ENCODE measurements around the gene LHPP. TPM values are rescaled to one million over a fixed set of nuclear protein-coding genes. Genes with fewer than 3 reads are reported as not detected.

The LHPP gene
- total and polyA plus RNA-seq, 2 experiments from 2014 or later, result 27.4 to 40.2 TPM

DNA sequence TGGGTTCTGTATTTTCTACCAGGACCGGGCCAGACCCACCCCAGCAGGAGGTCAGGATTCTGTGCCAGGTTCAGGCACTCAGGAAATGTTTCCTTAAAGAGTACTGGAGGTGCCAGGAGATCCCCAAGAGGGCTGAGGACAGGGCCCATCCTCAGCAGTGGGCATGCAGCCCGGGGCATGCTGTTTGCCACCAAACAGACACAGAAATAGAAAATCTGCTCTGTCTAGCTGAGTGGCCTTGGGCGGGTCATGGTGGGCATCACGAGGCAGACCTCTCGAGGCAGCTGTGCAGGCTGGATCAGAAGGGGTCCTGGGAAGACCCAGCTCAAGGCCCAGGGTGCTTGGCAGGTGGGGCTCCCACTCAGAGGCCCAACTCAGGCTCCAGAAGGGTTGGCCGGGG is 177.6 kb downstream of the LHPP start (continued):
- TF ChIP-seq, protein P1, sequence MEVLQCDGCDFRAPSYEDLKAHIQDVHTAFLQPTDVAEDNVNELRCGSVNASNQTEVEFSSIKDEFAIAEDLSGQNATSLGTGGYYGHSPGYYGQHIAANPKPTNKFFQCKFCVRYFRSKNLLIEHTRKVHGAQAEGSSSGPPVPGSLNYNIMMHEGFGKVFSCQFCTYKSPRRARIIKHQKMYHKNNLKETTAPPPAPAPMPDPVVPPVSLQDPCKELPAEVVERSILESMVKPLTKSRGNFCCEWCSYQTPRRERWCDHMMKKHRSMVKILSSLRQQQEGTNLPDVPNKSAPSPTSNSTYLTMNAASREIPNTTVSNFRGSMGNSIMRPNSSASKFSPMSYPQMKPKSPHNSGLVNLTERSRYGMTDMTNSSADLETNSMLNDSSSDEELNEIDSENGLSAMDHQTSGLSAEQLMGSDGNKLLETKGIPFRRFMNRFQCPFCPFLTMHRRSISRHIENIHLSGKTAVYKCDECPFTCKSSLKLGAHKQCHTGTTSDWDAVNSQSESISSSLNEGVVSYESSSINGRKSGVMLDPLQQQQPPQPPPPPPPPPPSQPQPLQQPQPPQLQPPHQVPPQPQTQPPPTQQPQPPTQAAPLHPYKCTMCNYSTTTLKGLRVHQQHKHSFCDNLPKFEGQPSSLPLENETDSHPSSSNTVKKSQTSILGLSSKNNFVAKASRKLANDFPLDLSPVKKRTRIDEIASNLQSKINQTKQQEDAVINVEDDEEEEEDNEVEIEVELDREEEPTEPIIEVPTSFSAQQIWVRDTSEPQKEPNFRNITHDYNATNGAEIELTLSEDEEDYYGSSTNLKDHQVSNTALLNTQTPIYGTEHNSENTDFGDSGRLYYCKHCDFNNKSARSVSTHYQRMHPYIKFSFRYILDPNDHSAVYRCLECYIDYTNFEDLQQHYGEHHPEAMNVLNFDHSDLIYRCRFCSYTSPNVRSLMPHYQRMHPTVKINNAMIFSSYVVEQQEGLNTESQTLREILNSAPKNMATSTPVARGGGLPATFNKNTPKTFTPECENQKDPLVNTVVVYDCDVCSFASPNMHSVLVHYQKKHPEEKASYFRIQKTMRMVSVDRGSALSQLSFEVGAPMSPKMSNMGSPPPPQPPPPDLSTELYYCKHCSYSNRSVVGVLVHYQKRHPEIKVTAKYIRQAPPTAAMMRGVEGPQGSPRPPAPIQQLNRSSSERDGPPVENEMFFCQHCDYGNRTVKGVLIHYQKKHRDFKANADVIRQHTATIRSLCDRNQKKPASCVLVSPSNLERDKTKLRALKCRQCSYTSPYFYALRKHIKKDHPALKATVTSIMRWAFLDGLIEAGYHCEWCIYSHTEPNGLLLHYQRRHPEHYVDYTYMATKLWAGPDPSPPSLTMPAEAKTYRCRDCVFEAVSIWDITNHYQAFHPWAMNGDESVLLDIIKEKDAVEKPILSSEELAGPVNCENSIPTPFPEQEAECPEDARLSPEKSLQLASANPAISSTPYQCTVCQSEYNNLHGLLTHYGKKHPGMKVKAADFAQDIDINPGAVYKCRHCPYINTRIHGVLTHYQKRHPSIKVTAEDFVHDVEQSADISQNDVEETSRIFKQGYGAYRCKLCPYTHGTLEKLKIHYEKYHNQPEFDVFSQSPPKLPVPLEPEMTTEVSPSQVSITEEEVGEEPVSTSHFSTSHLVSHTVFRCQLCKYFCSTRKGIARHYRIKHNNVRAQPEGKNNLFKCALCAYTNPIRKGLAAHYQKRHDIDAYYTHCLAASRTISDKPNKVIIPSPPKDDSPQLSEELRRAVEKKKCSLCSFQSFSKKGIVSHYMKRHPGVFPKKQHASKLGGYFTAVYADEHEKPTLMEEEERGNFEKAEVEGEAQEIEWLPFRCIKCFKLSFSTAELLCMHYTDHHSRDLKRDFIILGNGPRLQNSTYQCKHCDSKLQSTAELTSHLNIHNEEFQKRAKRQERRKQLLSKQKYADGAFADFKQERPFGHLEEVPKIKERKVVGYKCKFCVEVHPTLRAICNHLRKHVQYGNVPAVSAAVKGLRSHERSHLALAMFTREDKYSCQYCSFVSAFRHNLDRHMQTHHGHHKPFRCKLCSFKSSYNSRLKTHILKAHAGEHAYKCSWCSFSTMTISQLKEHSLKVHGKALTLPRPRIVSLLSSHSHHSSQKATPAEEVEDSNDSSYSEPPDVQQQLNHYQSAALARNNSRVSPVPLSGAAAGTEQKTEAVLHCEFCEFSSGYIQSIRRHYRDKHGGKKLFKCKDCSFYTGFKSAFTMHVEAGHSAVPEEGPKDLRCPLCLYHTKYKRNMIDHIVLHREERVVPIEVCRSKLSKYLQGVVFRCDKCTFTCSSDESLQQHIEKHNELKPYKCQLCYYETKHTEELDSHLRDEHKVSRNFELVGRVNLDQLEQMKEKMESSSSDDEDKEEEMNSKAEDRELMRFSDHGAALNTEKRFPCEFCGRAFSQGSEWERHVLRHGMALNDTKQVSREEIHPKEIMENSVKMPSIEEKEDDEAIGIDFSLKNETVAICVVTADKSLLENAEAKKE (CRISPR knock-in tag; IDR thresholded peaks at IDR 0.05), result no peak
- TF ChIP-seq EZH2 (IDR thresholded peaks at IDR 0.05; ENCODE audit: low read depth, unreplicated experiment) (no peak), EZH2phosphoT487 (IDR thresholded peaks at IDR 0.05; ENCODE audit: unreplicated experiment) (no peak), POLR2AphosphoS5 (IDR thresholded peaks at IDR 0.05; ENCODE audit: low read depth) (no peak)

DNA sequence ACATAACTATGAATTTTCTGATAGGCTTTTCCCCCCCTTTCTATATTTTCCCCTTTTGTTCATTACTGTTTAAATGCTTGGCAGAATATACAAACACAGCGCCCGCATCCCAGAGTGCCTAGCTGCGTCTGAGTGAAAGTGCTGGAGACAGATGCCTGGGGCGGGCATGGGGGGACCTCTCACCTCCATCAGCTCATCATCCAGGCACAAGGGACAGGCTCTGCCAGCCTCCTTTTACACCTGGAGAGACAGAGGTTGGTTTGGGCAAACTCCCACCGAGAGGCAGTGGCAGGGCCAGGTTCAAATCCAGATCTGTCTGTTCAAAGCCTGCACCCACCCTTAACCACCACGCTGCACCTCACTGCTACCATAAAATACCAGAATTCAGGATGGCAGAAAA is 178.0 kb downstream of the LHPP start:
- no peaks in the 10 kb centered on the region for H3F3A ChIP-seq (replicated peaks; ENCODE audit: low read depth)
- H3K9me2 ChIP-seq (ENCODE audit: insufficient read depth), result no peaks in the 10 kb centered on the region
- DNase-seq (ENCODE audit: low spot score) (no peak), ATAC-seq (no peak)
- H3K27ac ChIP-seq (ENCODE audit: low read depth), result no peak overlapping the region
- peaks cover 5% of the 10 kb centered on the region for H3K4me1 Mint-ChIP-seq
- no peaks in the 10 kb centered on the region; the same call in 2 of the 3 replicates for H3K9me3 Mint-ChIP-seq
- H3K27me3 ChIP-seq (ENCODE audit: insufficient read depth), result no peaks in the 10 kb centered on the region
- no peak overlapping the region for H3K27ac Mint-ChIP-seq
- no peak overlapping the region for H3K4me2 ChIP-seq
- no peaks in the 10 kb centered on the region for H3K79me2 ChIP-seq (replicated peaks; ENCODE audit: insufficient read depth)
- no peak overlapping the region for H2AFZ ChIP-seq
- no peaks in the 10 kb centered on the region for H3K36me3 ChIP-seq (ENCODE audit: insufficient read depth)
- H4K20me1 ChIP-seq (replicated peaks; ENCODE audit: insufficient read depth), result no peaks in the 10 kb centered on the region
- peaks cover 3% of the 10 kb centered on the region for H3K27me3 Mint-ChIP-seq (ENCODE audit: insufficient read depth, low read depth, poor library complexity)
- H3K4me3 Mint-ChIP-seq, result no peak overlapping the region
- H3K36me3 Mint-ChIP-seq (ENCODE audit: low read depth), result peaks cover under 1% of the 10 kb centered on the region; the same call in 1 of the 3 replicates
- H3K4me1 ChIP-seq (ENCODE audit: insufficient read depth), result no peaks in the 10 kb centered on the region
- no peak overlapping the region for H3K4me3 ChIP-seq
- TF ChIP-seq EZH2phosphoT487 (IDR thresholded peaks at IDR 0.05; ENCODE audit: unreplicated experiment), result no peak
- TF ChIP-seq NANOG (IDR thresholded peaks at IDR 0.05; ENCODE audit: borderline replicate concordance), result no peak
- TF ChIP-seq ZNF331 (CRISPR knock-in tag; IDR thresholded peaks at IDR 0.05; ENCODE audit: low read depth), result no peak
- TF ChIP-seq, protein P2, sequence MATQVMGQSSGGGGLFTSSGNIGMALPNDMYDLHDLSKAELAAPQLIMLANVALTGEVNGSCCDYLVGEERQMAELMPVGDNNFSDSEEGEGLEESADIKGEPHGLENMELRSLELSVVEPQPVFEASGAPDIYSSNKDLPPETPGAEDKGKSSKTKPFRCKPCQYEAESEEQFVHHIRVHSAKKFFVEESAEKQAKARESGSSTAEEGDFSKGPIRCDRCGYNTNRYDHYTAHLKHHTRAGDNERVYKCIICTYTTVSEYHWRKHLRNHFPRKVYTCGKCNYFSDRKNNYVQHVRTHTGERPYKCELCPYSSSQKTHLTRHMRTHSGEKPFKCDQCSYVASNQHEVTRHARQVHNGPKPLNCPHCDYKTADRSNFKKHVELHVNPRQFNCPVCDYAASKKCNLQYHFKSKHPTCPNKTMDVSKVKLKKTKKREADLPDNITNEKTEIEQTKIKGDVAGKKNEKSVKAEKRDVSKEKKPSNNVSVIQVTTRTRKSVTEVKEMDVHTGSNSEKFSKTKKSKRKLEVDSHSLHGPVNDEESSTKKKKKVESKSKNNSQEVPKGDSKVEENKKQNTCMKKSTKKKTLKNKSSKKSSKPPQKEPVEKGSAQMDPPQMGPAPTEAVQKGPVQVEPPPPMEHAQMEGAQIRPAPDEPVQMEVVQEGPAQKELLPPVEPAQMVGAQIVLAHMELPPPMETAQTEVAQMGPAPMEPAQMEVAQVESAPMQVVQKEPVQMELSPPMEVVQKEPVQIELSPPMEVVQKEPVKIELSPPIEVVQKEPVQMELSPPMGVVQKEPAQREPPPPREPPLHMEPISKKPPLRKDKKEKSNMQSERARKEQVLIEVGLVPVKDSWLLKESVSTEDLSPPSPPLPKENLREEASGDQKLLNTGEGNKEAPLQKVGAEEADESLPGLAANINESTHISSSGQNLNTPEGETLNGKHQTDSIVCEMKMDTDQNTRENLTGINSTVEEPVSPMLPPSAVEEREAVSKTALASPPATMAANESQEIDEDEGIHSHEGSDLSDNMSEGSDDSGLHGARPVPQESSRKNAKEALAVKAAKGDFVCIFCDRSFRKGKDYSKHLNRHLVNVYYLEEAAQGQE (IDR thresholded peaks at IDR 0.05; ENCODE audit: unreplicated experiment), result no peak
- no peak for TF ChIP-seq POLR2AphosphoS5 (IDR thresholded peaks at IDR 0.05; ENCODE audit: low read depth)
- TF ChIP-seq, protein P3, sequence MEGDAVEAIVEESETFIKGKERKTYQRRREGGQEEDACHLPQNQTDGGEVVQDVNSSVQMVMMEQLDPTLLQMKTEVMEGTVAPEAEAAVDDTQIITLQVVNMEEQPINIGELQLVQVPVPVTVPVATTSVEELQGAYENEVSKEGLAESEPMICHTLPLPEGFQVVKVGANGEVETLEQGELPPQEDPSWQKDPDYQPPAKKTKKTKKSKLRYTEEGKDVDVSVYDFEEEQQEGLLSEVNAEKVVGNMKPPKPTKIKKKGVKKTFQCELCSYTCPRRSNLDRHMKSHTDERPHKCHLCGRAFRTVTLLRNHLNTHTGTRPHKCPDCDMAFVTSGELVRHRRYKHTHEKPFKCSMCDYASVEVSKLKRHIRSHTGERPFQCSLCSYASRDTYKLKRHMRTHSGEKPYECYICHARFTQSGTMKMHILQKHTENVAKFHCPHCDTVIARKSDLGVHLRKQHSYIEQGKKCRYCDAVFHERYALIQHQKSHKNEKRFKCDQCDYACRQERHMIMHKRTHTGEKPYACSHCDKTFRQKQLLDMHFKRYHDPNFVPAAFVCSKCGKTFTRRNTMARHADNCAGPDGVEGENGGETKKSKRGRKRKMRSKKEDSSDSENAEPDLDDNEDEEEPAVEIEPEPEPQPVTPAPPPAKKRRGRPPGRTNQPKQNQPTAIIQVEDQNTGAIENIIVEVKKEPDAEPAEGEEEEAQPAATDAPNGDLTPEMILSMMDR (conservative IDR thresholded peaks at IDR 0.05; ENCODE audit: low read depth in 2 of 2), result no peak
- TF ChIP-seq CREB1 (CRISPR knock-in tag; IDR thresholded peaks at IDR 0.05; ENCODE audit: low read depth), result no peak
- TF ChIP-seq EZH2 (IDR thresholded peaks at IDR 0.05; ENCODE audit: low read depth, unreplicated experiment), result no peak
- TF ChIP-seq ZNF114 (CRISPR knock-in tag; IDR thresholded peaks at IDR 0.05), result no peak

Data from GM23338 (cell line).